GM19452 (cell line): ENCODE results near the gene ZNF12.

Experiments
- ATAC-seq: cut with Tn5 transposase; IDR thresholded peaks from one replicate; pipeline ENCODE4 v1.9.1; 2021; ENCODE audit not compliant: unreplicated experiment

ZNF12 gene

GRCh38 chr7:6648066-6648814 is 58.5 kb downstream of the ZNF12 start:
- no peak for ATAC-seq

- ATAC-seq = no peak
These were observed 59.2 kb downstream of the ZNF12 start for GRCh38 chr7:6647541-6647940.

DNA sequence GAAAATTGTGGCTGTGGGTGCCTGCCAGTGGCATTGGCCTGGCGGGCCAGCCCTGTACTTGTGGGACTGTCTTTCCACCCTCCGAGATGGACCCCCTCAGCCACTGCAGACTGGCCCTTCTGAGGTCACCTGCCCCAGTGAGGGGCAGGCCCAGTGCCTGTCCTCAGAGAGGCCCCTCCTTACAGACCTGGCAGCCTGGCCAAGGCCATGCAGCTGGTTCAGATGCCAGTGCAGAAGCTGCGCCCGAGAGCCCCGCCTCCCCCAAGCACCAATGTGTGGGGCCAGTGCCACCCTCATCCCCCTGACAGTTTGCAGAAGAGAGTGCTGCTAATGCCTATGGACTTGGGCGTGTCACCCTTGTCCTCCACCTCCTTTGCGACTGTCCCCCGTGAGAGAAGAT is 59.7 kb downstream of the ZNF12 start:
- no peak for ATAC-seq

GRCh38 chr7:6646465-6646864 is 60.3 kb downstream of the ZNF12 start:
- no peak for ATAC-seq

DNA sequence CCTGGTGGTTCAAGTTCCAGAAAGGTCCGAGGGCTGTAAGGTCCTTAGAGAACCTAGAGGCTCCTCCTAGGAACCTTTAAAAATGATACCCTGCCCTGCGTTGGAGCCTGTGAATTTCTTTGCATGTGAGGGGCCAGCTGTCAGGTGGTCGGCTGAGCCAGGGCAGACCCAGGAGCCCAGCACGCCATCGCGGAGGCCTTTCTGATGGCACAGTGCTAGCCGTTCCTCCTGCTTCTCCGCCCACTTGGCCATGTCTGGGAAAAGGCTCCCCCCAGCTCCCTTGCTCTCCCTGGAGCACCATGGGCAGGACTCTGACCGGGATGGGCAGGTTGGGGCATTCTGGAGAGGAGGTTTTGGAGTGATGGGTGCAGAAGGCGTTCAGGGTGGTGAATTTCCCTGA is 62.0 kb downstream of the ZNF12 start:
- ATAC-seq = no peak

DNA sequence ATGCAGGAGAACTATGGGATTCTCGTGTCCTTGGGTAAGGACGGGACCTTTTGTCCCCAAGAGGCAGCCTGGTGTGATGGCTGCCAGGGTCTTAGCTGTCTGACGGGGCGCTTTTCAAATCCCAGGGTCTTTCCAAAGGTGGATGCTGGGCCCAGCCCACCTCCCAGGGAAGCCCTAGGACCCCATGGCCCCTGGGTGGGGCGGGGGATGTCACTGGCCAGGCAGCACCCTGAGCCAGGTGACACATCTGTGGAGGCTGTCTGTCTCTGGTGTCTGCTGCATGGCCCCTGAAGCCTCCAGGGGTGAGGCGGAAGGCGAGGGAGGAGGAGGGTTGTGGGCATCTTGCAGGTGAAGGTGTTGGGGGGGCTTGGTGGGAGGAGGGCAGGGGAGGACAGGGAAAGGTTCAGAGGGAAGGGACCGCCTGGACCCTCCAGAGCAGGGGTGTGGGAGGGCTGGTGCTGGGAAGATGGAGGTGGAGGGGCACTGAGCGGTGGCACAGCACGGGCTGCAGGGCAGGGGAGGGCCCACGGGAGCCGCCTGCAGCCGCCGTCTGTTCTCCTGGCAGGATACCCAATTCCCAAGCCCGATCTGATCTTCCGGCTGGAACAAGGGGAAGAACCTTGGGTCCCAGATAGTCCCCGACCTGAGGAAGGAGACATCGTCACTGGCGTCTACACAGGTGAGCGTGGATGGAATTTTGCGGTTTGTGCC is 62.7 kb downstream of the ZNF12 start:
- ATAC-seq = no peak

GRCh38 chr7:6642861-6643640 is 63.7 kb downstream of the ZNF12 start:
- no peak for ATAC-seq

- ATAC-seq = no peak
These were observed 64.4 kb downstream of the ZNF12 start for GRCh38 chr7:6642239-6642839.

DNA sequence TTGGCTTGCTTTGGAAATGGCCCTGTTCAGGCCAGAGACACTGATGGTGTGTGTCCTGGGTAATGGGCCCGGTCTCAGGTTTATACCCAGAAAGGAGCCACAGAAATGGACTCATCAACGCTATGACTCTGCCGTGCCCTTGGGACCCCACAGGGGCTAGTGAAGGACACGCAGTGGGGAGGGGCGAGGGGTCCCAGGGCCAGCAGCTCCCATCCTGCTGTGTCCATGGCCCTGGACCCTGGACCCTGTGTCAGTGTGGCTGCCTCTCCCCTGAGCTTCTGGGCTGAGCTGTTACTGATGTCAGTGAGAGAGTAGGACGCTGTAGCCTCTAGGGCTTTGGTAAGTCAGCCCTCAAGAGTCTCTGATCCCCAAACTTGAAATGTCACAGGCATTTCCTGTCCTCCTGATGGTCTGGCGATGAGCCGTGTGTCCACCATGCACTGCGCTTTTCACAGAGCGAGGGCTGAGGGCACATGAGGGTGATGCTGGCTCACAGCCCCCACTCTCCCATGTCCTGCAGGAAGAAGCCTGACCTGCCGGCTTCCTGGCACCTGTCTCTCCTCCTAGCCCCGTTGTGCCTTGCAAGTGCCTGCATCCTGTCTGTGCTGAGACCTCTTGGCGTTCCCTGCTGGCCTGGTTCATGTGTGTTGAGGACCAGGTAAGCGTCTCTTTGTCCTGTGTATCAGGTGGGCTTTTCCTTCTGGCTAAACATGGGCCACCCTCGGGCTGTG is 65.3 kb downstream of the ZNF12 start:
- no peak for ATAC-seq

GRCh38 chr7:6640246-6640721 is 66.5 kb downstream of the ZNF12 start:
- ATAC-seq = no peak

- no peak for ATAC-seq
These were observed 67.1 kb downstream of the ZNF12 start for GRCh38 chr7:6639627-6640026.

GRCh38 chr7:6639032-6639431 is 67.7 kb downstream of the ZNF12 start:
- ATAC-seq = no peak
